OCI-LY1 (cell line): ENCODE data around the gene EML2.

Experiments used
- H2AFZ ChIP-seq: fragments of 200-600 bp; sonication (generic), shearing (Covaris generic); 2 replicates; pipeline ENCODE4 v1.6.0; 2014; ENCODE audit warnings: antibody characterized with exemption, mild to moderate bottlenecking, low read length
- H3F3A ChIP-seq: fragments of 200-600 bp; sonication (generic), shearing (Covaris generic); 2 replicates; pipeline ENCODE4 v1.6.0; 2014; ENCODE audit warnings: mild to moderate bottlenecking, antibody characterized with exemption, low read length, moderate library complexity; ENCODE audit not compliant: insufficient read depth
- H3K27ac ChIP-seq: fragments of 200-600 bp; sonication (generic); 2 replicates; pipeline ENCODE4 v1.5.1; 2014; ENCODE audit warnings: low read length, mixed run types, mild to moderate bottlenecking, low read depth; ENCODE audit not compliant: poor library complexity, severe bottlenecking
- H3K27me3 ChIP-seq: fragments of 200-600 bp; sonication (generic); 2 replicates; pipeline ENCODE4 v1.6.0; 2014; ENCODE audit warnings: antibody characterized with exemption, mild to moderate bottlenecking, low read length, moderate library complexity; ENCODE audit not compliant: insufficient read depth
- H3K36me3 ChIP-seq: fragments of 200-600 bp; sonication (generic); 2 replicates; pipeline ENCODE4 v1.6.1; 2014; ENCODE audit warnings: mild to moderate bottlenecking, antibody characterized with exemption, low read length, moderate library complexity, mixed read lengths; ENCODE audit not compliant: insufficient read depth
- H3K4me1 ChIP-seq: fragments of 200-600 bp; sonication (generic); 2 replicates; pipeline ENCODE4 v1.5.1; 2014; ENCODE audit warnings: mild to moderate bottlenecking, low read length, moderate library complexity; ENCODE audit not compliant: insufficient read depth, severe bottlenecking
- H3K4me2 ChIP-seq: fragments of 200-600 bp; sonication (generic), shearing (Covaris generic); 2 replicates; pipeline ENCODE4 v1.6.1; 2014; ENCODE audit warnings: low read length
- H3K4me3 ChIP-seq: fragments of 200-600 bp; sonication (generic); 2 replicates; pipeline ENCODE4 v1.5.1; 2014; ENCODE audit warnings: low read length, low read depth, mild to moderate bottlenecking, mixed read lengths; ENCODE audit not compliant: poor library complexity, severe bottlenecking
- H3K79me2 ChIP-seq: fragments of 200-600 bp; shearing (Covaris generic); 2 replicates; pipeline ENCODE4 v1.6.1; 2016; ENCODE audit warnings: mixed run types, low read length, mixed read lengths; ENCODE audit not compliant: insufficient read depth
- H3K9ac ChIP-seq: fragments of 200-600 bp; sonication (generic), shearing (Covaris generic); 2 replicates; pipeline ENCODE4 v1.6.1; 2014; ENCODE audit warnings: mild to moderate bottlenecking, low read length, mixed read lengths
- H3K9me2 ChIP-seq: fragments of 200-600 bp; sonication (generic), shearing (Covaris generic); 2 replicates; pipeline ENCODE4 v1.6.1; 2014; ENCODE audit warnings: low read depth, mild to moderate bottlenecking, low read length, mixed read lengths
- H3K9me3 ChIP-seq: fragments of 200-600 bp; shearing (Covaris generic); 2 replicates; pipeline ENCODE4 v1.6.1; 2014; ENCODE audit warnings: low read length, mixed read lengths
- H4K20me1 ChIP-seq: fragments of 200-600 bp; sonication (generic), shearing (Covaris generic); 2 replicates; pipeline ENCODE4 v1.6.0; 2016; ENCODE audit warnings: mild to moderate bottlenecking, low read length; ENCODE audit not compliant: insufficient read depth
- CTCF ChIP-seq: fragments of 200-600 bp; sonication (generic), shearing (Covaris generic); IDR thresholded peaks from 2 replicates; pipeline ENCODE4 v1.5.1; 2017; ENCODE audit warnings: mild to moderate bottlenecking, antibody characterized with exemption, low read length, moderate library complexity, mixed read lengths
- EZH2 ChIP-seq: fragments of 200-600 bp; sonication (generic), shearing (Covaris generic); IDR thresholded peaks from 2 replicates; pipeline ENCODE4 v1.8.0; 2017; ENCODE audit warnings: borderline replicate concordance, mixed run types, mild to moderate bottlenecking, antibody characterized with exemption, low read length, moderate library complexity, mixed read lengths

Gene EML2

GRCh38 chr19:45668342-45668871, 29.2 kb upstream of the EML2 start:
- H3K27me3 ChIP-seq: no peaks in the 10 kb centered on the region
- H3K27ac ChIP-seq: peak overlapping the region; percentile 61
- no peaks in the 10 kb centered on the region for H3F3A ChIP-seq
- H3K9me3 ChIP-seq: no peaks in the 10 kb centered on the region
- H3K4me2 ChIP-seq: peak overlapping the region; percentile 90
- peaks cover 29% of the 10 kb centered on the region for H3K4me1 ChIP-seq
- no peaks in the 10 kb centered on the region for H4K20me1 ChIP-seq
- no peak for TF ChIP-seq EZH2
- no peak for TF ChIP-seq CTCF
- H3K4me3 ChIP-seq: peak overlapping the region; percentile 72
- peak overlapping the region; percentile 68 for H3K9ac ChIP-seq
- H3K9me2 ChIP-seq: no peaks in the 10 kb centered on the region
- H3K36me3 ChIP-seq: no peaks in the 10 kb centered on the region
- no peaks in the 10 kb centered on the region for H3K79me2 ChIP-seq
- no peak overlapping the region; the same call in 1 of the 2 replicates for H2AFZ ChIP-seq

GRCh38 chr19:45667620-45668341, 28.6 kb upstream of the EML2 start, which contains the start of gene GIPR:
GIPR (plus strand) TSS chr19:45668221; CDS start chr19:45669521, 1,300 bp downstream.
- TF ChIP-seq EZH2 (no peak), CTCF (no peak)
- Histone ChIP-seq H3F3A (no peaks in the 10 kb centered on the region), H3K27me3 (no peaks in the 10 kb centered on the region), H2AFZ (no peak within 1 kb of the TSS; the same call in 1 of the 2 replicates), H3K4me3 (peak within 1 kb of the TSS; percentile 72), H4K20me1 (no peaks in the 10 kb centered on the region), H3K4me1 (peaks cover 29% of the 10 kb centered on the region), H3K36me3 (no peaks in the 10 kb centered on the region), H3K9me3 (no peaks in the 10 kb centered on the region), H3K9ac (peak within 1 kb of the TSS; percentile 68), H3K27ac (peak within 1 kb of the TSS; percentile 61), H3K79me2 (no peaks in the 10 kb centered on the region), H3K4me2 (peak within 1 kb of the TSS; percentile 90), H3K9me2 (no peaks in the 10 kb centered on the region)

GRCh38 chr19:45664575-45664974, 25.4 kb upstream of the EML2 start:
- Histone ChIP-seq H3K27me3 (no peaks in the 10 kb centered on the region), H3K79me2 (no peaks in the 10 kb centered on the region), H3K4me3 (no peak overlapping the region), H3K9me2 (no peaks in the 10 kb centered on the region), H3K9me3 (no peaks in the 10 kb centered on the region), H2AFZ (no peak overlapping the region), H3K4me2 (no peak overlapping the region), H3K27ac (no peak overlapping the region), H3K36me3 (no peaks in the 10 kb centered on the region), H3K4me1 (peaks cover 24% of the 10 kb centered on the region), H3F3A (no peaks in the 10 kb centered on the region), H3K9ac (no peak overlapping the region), H4K20me1 (no peaks in the 10 kb centered on the region)
- TF ChIP-seq EZH2: no peak
- TF ChIP-seq CTCF: no peak
